Measurements from ENCODE around the gene MAPKAP1.

The MAPKAP1 gene

DNA sequence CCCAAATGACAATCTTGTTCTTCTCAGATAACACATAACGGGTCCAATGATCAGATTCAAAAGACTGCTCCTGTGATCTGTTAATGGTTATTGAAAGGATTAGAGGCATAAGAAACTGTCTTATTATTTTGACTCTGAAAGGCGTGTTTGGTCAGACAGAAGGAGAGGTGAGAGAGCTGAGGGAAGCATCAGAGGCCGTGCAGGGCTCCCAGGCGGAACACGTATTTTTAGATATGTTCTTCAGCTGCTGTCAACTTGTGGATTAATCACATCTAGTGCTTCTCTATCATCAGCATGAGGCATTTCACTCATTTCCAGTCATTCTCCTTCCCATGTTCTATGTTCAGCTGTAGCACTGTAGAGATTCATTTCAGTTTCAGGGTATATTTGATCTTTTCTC, 199.8 kb downstream of the MAPKAP1 start:
- no peak for TF ChIP-seq CTCF (IDR thresholded peaks at IDR 0.05; ENCODE audit: low read length, missing control alignments)
- DNase-seq (ENCODE audit: low read depth), result no peak
- H3K4me3 ChIP-seq (replicated peaks; ENCODE audit: low read depth, low read length), result no peak overlapping the region

DNA sequence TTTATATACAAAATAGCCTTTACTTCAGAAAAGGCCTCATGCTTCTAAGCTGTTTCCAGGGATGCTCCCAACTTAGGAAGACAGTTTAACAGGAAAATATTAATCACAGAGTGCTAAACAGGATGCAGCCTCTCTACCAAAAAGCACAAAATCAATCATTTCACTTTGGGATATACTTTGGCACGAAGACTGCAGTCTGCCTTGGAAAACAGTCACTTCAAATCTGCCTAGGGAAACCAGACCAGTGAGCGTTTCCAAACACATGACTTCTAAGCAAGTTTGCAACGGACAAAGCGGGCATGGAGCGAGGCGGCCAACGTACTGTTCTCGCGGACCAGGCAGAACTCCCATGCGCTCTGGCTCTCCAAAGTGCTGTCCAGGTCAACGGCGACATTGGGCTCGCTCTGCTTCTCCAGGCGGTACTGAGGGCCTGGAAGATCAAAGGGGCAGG, 201.0 kb downstream of the MAPKAP1 start:
- TF ChIP-seq CTCF (IDR thresholded peaks at IDR 0.05; ENCODE audit: low read length, missing control alignments), result no peak
- no peak overlapping the region for H3K4me3 ChIP-seq (replicated peaks; ENCODE audit: low read depth, low read length)
- no peak for DNase-seq (ENCODE audit: low read depth)

GRCh38 chr9:125504616-125505015, 202.4 kb downstream of the MAPKAP1 start:
- no peak for DNase-seq (ENCODE audit: low read depth)
- H3K4me3 ChIP-seq (replicated peaks; ENCODE audit: low read depth, low read length), result no peak overlapping the region
- no peak for TF ChIP-seq CTCF (IDR thresholded peaks at IDR 0.05; ENCODE audit: low read length, missing control alignments)

GRCh38 chr9:125497906-125498305, 209.1 kb downstream of the MAPKAP1 start:
- TF ChIP-seq CTCF (IDR thresholded peaks at IDR 0.05; ENCODE audit: low read length, missing control alignments), result no peak
- DNase-seq (ENCODE audit: low read depth), result no peak
- H3K4me3 ChIP-seq (replicated peaks; ENCODE audit: low read depth, low read length), result no peak overlapping the region

DNA sequence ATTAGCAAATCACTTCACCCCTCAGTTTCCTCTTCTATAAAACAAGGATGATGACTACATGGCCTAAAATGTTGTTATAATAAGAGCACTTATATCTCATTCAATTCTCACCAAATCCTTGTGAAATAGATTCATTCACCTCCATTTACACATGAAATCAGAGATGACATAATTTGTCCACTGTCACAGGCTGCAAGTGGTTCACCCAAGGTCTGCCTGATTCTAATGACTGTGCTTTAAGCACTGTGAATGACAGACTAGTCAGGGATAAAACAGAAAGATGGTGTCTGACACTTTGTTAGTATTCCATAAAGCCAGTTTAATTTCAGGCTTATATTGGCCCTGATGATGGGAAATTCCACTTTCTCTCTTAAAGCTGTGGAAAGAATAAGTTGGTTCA, 209.5 kb downstream of the MAPKAP1 start:
- DNase-seq (ENCODE audit: low read depth), result no peak
- TF ChIP-seq CTCF (IDR thresholded peaks at IDR 0.05; ENCODE audit: low read length, missing control alignments), result no peak
- H3K4me3 ChIP-seq (replicated peaks; ENCODE audit: low read depth, low read length), result no peak overlapping the region

DNA sequence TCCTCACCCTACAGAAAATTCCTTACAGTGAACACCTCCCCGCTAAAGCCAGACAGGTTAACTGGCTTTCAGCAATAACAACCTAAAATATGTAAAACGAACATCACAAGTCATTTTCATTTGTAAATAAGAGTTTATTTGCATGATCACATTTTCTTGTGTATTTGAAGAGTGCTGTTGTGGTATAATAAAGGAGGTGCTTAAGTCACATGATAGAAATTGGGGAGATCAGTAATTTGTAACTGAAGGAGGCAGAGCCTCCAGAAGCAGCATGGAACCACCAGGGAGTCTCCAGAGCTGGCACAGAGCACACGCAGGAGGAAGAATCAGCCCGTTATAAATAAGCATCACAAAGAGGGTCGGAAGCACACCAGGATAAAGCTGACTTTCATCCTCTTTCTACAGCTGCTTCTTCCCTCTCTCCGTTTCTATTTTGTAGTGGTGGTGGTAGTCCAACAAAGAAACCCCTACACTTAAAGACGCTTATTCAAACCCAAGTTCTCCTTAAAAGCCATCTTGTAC, 210.6 kb downstream of the MAPKAP1 start:
- TF ChIP-seq CTCF (IDR thresholded peaks at IDR 0.05; ENCODE audit: low read length, missing control alignments), result no peak
- DNase-seq (ENCODE audit: low read depth), result no peak
- no peak overlapping the region for H3K4me3 ChIP-seq (replicated peaks; ENCODE audit: low read depth, low read length)
